PC-9 (cell line): ENCODE measurements around the gene RNU6-1. TPM values are rescaled to one million over a fixed set of nuclear protein-coding genes. Genes with fewer than 3 reads are reported as not detected.

Experiments used
- BruUV-seq: library from RNA; stranded (reverse); fragments of 400-500 nt; replicated peaks from 2 replicates; lab custom pipeline; 2021; lab: Mats Ljungman, UMichigan
- CTCF ChIA-PET: fragments of 300-600 bp; sonication (Branson Sonifier 250); formaldehyde crosslinking; loops from one replicate; lab custom pipeline; 2022; ENCODE audit warnings: antibody characterized with exemption; lab: Charles Lee
- POLR2A ChIA-PET: fragments of 300-600 bp; sonication (Branson Sonifier 250); formaldehyde crosslinking; loops from one replicate; lab custom pipeline; 2022; ENCODE audit warnings: antibody characterized with exemption; ENCODE audit not compliant: unreplicated experiment; lab: Charles Lee
- DNase-seq, 2 experiments: peaks; one replicate each; pipeline versions ENCODE4 v3.0.0 to v3.0.0-alpha.2; 2015 to 2022; ENCODE audit warnings: mixed read lengths in 1 of 2
- H2AFZ ChIP-seq: fragments of 200-600 bp; sonication (generic); 2 replicates; pipeline ENCODE4 v1.8.1; 2017; ENCODE audit warnings: antibody characterized with exemption
- H3F3A ChIP-seq: fragments of 200-600 bp; sonication (generic); 2 replicates; pipeline ENCODE4 v1.8.1; 2017; ENCODE audit warnings: antibody characterized with exemption, mild to moderate bottlenecking, low read depth; ENCODE audit not compliant: insufficient read depth
- H3K27ac ChIP-seq: fragments of 200-600 bp; sonication (generic); 2 replicates; pipeline ENCODE4 v1.6.1; 2016; ENCODE audit warnings: mixed run types
- H3K27me3 ChIP-seq: fragments of 200-600 bp; sonication (generic); 2 replicates; pipeline ENCODE4 v1.6.1; 2016; ENCODE audit warnings: low read depth, mixed run types; ENCODE audit not compliant: insufficient read depth
- H3K36me3 ChIP-seq: fragments of 200-600 bp; sonication (generic); 2 replicates; pipeline ENCODE4 v1.6.1; 2016; ENCODE audit warnings: low read depth, mixed run types
- H3K4me1 ChIP-seq: fragments of 200-600 bp; sonication (generic); replicated peaks from 2 replicates; pipeline ENCODE4 v1.6.1; 2016; ENCODE audit warnings: mixed run types; ENCODE audit not compliant: insufficient read depth
- H3K4me2 ChIP-seq: fragments of 200-600 bp; sonication (generic); 2 replicates; pipeline ENCODE4 v1.6.1; 2017; ENCODE audit warnings: mixed run types
- H3K4me3 ChIP-seq: fragments of 200-600 bp; sonication (generic); 2 replicates; pipeline ENCODE4 v1.6.1; 2016; ENCODE audit warnings: mixed run types
- H3K79me2 ChIP-seq: fragments of 200-600 bp; sonication (generic); 2 replicates; pipeline ENCODE4 v1.6.1; 2017; ENCODE audit warnings: low read depth, mixed run types
- H3K9me2 ChIP-seq: fragments of 200-600 bp; sonication (generic); 2 replicates; pipeline ENCODE4 v1.8.1; 2017; ENCODE audit warnings: mild to moderate bottlenecking; ENCODE audit not compliant: insufficient read depth
- H3K9me3 ChIP-seq: fragments of 200-600 bp; sonication (generic); 2 replicates; pipeline ENCODE4 v1.8.1; 2016; ENCODE audit warnings: low read depth; ENCODE audit not compliant: insufficient read depth
- H4K20me1 ChIP-seq: fragments of 200-600 bp; sonication (generic); 2 replicates; pipeline ENCODE4 v1.8.1; 2017; ENCODE audit not compliant: insufficient read depth
- EZH2 ChIP-seq: fragments of 200-600 bp; sonication (generic); IDR thresholded peaks from 2 replicates; pipeline ENCODE4 v1.8.0; 2017; ENCODE audit warnings: antibody characterized with exemption, low read depth
- intact Hi-C: fragments of 100-400 bp; cut with micrococcal nuclease; formaldehyde crosslinking; loops from one replicate; pipeline ENCODE4 v1.10.0; 2022; ENCODE audit not compliant: unreplicated experiment
- total RNA-seq: library from RNA; stranded (reverse); gene quantifications from 2 replicates; pipeline ENCODE4 v1.2.3, GENCODE V29; 2021
- TF ChIP-seq, protein P1 (sequence below): fragments of 200-600 bp; sonication (generic); conservative IDR thresholded peaks from 2 replicates; pipeline ENCODE4 v1.6.1; 2017; ENCODE audit warnings: mixed run types, antibody characterized with exemption, mild to moderate bottlenecking, moderate library complexity

RNU6-1 gene
- total RNA-seq, 1 experiment from 2014 or later, result not detected

DNA sequence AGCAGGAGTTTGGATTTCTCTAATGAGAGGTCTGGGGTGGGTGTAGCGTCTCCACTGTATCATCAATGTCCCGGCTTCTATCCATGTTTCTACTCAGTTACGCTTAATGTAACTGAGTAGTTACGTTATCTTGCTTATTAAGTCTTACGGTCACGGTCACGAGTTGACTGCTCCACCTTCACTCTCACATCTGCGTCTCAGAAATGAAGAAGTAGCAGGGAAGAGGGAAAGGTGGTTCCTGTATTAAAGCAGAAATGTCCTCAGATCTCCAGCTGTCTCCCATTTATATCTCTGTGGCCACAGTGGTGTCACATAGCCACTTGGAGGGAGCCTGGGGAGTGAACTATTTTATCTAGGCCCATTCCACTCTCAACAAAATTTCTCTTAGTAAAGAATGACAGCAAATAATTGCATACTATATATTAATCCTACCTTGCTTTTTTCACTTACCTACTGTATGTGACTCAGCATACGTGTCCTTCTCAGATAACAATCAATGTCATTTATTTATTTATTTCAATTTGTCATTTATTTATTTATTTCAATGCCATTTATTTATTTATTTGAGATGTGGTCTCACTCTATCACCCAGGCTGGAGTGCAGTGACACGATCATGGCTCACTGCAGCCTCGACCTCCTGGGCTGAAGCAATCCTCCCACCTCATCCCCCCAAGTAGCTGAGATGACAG lies 39.7 kb upstream of the RNU6-1 start:
- Histone ChIP-seq H3K27ac (no peak overlapping the region), H4K20me1 (no peaks in the 10 kb centered on the region), H3K9me3 (no peaks in the 10 kb centered on the region), H3K79me2 (no peaks in the 10 kb centered on the region), H3K4me1 (no peaks in the 10 kb centered on the region), H3K9me2 (no peaks in the 10 kb centered on the region), H3K36me3 (no peaks in the 10 kb centered on the region), H3K27me3 (no peaks in the 10 kb centered on the region), H2AFZ (no peak overlapping the region), H3K4me3 (no peak overlapping the region), H3F3A (0 out of 2 replicates have a peak, but pooled peaks cover 5% of the 10 kb centered on the region), H3K4me2 (no peak overlapping the region)
- BruUV-seq, result no TSS peak
- TF ChIP-seq, protein P1, sequence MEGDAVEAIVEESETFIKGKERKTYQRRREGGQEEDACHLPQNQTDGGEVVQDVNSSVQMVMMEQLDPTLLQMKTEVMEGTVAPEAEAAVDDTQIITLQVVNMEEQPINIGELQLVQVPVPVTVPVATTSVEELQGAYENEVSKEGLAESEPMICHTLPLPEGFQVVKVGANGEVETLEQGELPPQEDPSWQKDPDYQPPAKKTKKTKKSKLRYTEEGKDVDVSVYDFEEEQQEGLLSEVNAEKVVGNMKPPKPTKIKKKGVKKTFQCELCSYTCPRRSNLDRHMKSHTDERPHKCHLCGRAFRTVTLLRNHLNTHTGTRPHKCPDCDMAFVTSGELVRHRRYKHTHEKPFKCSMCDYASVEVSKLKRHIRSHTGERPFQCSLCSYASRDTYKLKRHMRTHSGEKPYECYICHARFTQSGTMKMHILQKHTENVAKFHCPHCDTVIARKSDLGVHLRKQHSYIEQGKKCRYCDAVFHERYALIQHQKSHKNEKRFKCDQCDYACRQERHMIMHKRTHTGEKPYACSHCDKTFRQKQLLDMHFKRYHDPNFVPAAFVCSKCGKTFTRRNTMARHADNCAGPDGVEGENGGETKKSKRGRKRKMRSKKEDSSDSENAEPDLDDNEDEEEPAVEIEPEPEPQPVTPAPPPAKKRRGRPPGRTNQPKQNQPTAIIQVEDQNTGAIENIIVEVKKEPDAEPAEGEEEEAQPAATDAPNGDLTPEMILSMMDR, result no peak
- TF ChIP-seq EZH2, result no peak
- ChIA-PET POLR2A (no interaction called here), CTCF (no interaction called here)
- no peak for DNase-seq
- intact Hi-C loops, result no loop called here

DNA sequence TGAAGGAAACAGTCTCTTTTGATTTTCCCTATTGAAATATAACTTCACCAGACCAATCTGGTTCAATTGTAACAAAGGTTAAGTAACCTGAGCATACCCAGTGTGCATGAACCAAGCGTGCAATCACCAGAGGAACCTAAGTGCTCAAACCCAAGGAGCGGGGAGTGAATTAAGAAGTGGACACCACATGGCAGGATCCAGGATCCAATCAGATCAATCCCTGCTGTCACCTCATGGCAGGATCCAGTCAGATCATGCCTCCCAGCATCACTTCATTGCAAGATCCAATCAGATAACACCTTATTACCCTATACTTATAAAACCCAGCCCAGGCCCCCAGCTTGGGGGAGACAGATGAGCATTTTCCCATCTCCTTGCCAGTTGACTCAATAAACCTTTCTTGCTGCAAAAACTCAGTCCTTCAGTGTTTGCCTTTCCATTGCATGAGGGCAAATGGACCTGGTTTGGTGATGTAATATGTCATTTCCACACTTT lies 38.9 kb upstream of the RNU6-1 start:
- Histone ChIP-seq H3K27ac (no peak overlapping the region), H3F3A (no peaks in the 10 kb centered on the region), H4K20me1 (no peaks in the 10 kb centered on the region), H3K27me3 (no peaks in the 10 kb centered on the region), H3K4me3 (no peak overlapping the region), H3K4me2 (no peak overlapping the region), H3K4me1 (no peaks in the 10 kb centered on the region), H3K79me2 (no peaks in the 10 kb centered on the region), H3K36me3 (no peaks in the 10 kb centered on the region), H3K9me2 (no peaks in the 10 kb centered on the region), H3K9me3 (no peaks in the 10 kb centered on the region), H2AFZ (no peak overlapping the region)
- no peak for DNase-seq
- BruUV-seq, result no TSS peak
- intact Hi-C loops, result no loop called here
- TF ChIP-seq, protein P1, result no peak
- TF ChIP-seq EZH2, result no peak
- ChIA-PET CTCF (no interaction called here), POLR2A (no interaction called here)

DNA sequence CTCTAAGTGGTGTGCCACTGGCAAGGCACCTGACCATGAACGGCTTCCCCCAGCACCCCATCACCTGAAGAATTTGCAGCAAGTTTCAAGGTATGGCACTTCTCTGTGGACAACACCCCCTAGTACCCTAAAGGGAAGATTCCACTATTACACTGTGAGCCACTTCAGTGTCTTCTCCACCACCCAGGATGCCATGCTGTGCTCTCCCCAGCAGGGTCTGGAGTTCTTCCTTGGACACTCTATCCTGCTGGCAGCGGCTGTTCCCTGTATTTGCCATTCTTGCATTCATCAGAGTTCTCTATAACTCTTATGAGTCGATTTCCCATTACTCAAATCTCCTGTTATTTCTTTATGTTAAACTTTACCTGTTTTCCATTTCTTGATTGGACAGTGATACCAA lies 33.9 kb upstream of the RNU6-1 start:
- intact Hi-C loops, result no loop called here
- Histone ChIP-seq H3K27ac (no peak overlapping the region), H3K9me2 (no peaks in the 10 kb centered on the region), H3K4me1 (no peaks in the 10 kb centered on the region), H3K9me3 (no peaks in the 10 kb centered on the region), H3F3A (no peaks in the 10 kb centered on the region), H4K20me1 (no peaks in the 10 kb centered on the region), H2AFZ (no peak overlapping the region), H3K36me3 (no peaks in the 10 kb centered on the region), H3K27me3 (no peaks in the 10 kb centered on the region), H3K4me2 (no peak overlapping the region), H3K4me3 (no peak overlapping the region), H3K79me2 (no peaks in the 10 kb centered on the region)
- ChIA-PET POLR2A (interaction anchor here (1.1 kb wide), 1 partner anchor 29 kb away, joined by 3 read pairs; no protein-coding TSS in a partner anchor), CTCF (interaction anchor here (0.6 kb wide), 1 partner anchor 233 kb away, joined by 3 read pairs; no protein-coding TSS in a partner anchor)
- TF ChIP-seq EZH2, result no peak
- TF ChIP-seq, protein P1, result no peak
- DNase-seq, result no peak
- no TSS peak for BruUV-seq
